MM.1S (cell line): ENCODE data around the gene NKX6-2.

Experiments used
- CTCF ChIP-seq: fragments of 300-600 bp; sonication (generic); IDR thresholded peaks from 2 replicates; pipeline ENCODE4 v1.5.1; 2016; ENCODE audit warnings: antibody characterized with exemption, low read length, mixed read lengths
- EZH2 ChIP-seq: fragments of 300-600 bp; sonication (generic); optimal IDR thresholded peaks from 2 replicates; pipeline ENCODE3; 2017; ENCODE audit warnings: low read depth, mild to moderate bottlenecking, antibody characterized with exemption, low read length, mixed read lengths

- no peak for TF ChIP-seq EZH2
- no peak for TF ChIP-seq CTCF
These were observed 22.4 kb downstream of the NKX6-2 start for GRCh38 chr10:132763545-132763944.
